T follicular helper cell (primary cell): Measurements from ENCODE around the gene ZNF718.
"Not testable (repeated sequence)": the region's sequence is repeated elsewhere in the genome, so short reads cannot be mapped to it uniquely, and the experiment has no call there.

Experiments used
- DNase-seq: peaks from one replicate; pipeline ENCODE4 v3.0.0-alpha.2; 2020; ENCODE audit warnings: low read depth
- total RNA-seq, 2 experiments: gene quantifications; one replicate each; lab custom pipeline; 2026; lab: John Stamatoyannopoulos, UW

Gene ZNF718
- total RNA-seq: 8.3 to 15.5 reads per million in 2 experiments

DNA sequence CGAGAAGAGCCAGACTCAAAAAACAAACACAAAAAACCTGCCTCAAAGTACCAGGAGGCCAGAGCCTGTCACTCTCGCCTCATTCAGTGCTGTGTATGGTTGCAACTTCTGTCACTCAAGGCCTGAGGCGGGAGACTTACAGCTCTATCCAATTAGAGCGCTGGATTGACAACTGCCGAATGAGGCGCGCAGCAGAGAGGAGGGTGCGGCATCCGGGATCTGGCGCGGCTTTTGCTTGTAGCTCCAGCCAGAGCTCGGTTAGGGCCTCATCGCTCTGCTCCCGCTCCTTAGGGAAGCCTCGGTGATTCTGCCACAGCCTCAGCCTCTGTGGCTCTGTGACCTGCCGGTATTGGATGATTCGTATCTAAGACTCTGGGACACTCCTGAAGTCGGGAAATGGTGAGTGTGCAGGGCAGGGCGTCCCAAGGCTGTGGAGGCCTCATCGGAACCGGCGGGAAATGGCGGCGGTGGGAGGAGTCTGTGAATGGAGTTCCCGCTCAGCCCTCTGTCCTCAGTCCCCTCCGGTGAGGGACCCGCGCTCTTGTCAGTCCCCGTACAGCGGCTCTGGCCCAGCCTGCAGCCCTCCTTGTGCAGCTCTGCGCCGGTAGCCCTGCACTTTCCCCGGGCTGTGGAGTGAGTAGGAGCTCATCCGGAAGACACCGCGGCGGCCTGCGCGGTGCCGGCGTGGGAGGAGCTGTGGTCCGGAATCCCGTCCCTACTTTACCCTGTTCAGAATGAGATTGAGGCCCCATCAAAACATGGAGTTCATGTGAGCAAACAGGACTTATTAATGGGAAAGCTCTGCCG is at the start of gene ZNF718:
Gene ZNF718, plus strand, starts transcription at position 227 of the 807 bp plus-strand sequence. Its CDS starts 170 bp downstream, at position 397.
- DNase-seq: peak; percentile 90

DNA sequence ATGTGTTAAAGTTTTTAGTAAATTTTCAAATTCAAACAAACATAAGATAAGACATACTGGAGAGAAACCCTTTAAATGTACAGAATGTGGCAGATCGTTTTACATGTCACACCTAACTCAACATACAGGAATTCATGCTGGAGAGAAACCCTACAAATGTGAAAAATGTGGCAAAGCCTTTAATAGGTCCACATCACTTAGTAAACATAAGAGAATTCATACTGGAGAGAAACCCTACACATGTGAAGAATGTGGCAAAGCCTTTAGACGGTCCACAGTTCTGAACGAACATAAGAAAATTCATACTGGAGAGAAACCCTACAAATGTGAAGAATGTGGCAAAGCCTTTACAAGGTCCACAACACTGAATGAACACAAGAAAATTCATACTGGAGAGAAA is 38.4 kb upstream of the ZNF718 start:
- no peak for DNase-seq

DNA sequence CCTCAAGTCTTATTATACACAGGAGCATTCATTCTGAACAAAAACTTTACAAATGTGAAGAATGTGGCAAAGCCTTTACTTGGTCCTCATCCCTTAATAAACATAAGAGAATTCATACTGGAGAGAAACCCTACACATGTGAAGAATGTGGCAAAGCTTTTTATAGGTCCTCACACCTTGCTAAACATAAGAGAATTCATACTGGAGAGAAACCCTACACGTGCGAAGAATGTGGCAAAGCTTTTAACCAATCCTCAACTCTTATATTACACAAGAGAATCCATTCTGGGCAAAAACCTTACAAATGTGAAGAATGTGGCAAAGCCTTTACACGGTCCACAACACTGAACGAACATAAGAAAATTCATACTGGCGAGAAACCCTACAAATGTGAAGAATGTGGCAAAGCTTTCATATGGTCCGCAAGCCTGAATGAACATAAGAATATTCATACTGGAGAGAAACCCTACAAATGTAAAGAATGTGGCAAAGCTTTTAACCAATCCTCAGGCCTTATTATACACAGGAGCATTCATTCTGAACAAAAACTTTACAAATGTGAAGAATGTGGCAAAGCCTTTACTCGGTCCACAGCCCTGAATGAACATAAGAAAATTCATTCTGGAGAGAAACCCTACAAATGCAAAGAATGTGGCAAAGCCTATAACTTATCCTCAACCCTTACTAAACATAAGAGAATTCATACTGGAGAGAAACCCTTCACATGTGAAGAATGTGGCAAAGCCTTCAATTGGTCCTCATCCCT is 37.6 kb upstream of the ZNF718 start:
- DNase-seq: not testable (repeated sequence)

DNA sequence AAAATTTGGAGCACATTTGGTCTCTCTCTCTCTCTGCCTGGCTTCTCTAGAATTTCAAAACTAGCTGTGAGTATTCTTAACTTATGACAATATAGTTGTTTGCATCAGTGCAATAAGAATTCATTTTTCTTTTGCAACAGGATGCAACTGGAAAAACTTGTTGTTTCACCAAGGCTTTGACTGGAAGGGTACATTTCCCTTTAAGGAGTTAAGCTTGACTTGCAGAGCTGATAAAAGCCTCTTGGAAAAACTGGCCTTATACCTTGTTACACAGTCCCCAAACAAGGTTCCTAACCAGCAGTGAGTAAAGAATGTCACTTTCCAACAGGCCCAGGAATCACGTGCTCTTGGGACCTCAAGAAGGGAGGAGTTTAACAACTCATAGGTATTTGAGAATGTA is 25.9 kb upstream of the ZNF718 start:
- no peak for DNase-seq

DNA sequence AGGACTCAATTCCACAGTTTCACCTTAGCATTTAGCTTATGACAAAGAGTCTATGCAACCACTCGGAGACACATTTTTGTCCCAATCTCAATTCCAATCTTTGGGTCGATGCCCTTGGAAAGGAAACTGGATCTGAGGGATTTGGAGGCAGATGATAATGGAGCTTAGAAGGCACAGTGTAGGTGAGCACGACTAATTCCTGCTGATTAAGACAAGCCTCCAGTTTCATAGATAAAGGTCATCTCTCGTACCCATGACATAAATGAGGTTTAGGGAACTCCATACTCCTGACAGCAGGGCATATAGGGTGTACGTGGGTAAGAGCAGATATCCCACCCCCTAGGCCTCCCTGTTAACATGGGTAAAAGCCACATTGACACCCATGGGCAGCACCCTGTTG is 24.4 kb upstream of the ZNF718 start:
- DNase-seq: no peak

DNA sequence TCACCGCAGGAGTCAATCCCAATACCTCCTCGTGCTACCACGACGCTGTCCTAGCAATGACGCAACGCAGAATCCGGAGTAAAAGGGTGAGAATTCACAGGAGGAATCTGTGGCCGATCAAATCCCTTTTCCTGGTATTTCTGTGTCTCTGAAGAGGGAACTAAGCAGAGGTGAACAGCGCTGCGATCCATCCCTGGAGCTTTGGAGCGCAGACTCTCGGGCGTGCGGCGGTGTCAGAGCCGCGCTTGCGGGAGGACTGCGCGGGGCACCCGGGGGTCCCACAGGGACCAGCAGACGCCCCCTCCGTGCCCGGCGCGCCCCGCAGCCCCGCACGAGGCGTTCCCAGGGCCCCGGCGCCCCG is 17.2 kb upstream of the ZNF718 start:
- DNase-seq: no peak

DNA sequence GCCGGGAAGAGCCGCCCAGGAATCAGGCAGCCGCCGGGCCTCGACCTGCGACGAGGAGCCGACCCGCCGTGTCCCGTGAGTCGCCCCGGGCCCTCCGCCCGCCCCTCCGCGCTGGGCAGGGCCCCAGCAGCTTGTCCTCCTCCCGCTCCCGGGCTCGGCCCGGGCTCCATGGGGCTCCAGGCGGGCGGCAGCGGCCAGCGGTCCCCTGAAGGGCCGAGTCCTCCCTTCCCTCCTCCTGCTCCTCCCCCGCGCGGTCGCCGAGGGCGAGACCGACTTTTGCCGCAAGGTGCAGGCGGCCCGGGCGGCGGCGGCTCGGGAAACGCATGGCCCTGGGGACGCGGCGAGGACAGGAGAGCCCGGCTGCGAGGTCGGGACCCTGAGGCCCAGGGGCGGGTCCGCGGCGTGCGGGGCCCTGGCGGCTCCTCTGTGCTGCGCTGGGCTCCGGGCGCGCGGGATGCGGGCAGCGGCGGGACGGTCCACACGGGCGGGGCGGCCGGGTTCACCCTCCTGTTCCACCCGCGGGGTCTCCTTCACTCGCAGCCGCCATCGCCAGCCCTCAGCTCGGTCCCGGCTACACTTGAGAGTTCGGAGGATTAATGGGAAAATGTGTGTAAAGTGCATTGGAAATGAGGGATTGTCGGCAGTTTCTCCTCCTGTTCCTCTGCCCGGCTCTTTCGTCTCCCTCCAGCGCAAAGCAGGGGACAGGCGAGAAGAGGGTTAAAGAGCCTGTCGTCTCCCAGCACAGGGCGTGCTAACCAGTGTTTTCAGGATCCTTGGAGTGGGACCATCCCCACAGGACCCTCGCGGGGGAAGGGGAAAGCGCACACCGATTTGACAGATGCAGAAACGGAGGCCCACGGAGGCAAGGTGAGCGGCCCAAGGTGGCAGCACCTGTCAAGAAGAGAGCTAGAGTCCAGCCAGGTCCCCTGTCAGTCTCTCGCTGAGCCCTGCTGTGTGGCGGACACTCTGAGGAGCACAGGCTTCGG is 16.6 kb upstream of the ZNF718 start:
- DNase-seq: no peak

DNA sequence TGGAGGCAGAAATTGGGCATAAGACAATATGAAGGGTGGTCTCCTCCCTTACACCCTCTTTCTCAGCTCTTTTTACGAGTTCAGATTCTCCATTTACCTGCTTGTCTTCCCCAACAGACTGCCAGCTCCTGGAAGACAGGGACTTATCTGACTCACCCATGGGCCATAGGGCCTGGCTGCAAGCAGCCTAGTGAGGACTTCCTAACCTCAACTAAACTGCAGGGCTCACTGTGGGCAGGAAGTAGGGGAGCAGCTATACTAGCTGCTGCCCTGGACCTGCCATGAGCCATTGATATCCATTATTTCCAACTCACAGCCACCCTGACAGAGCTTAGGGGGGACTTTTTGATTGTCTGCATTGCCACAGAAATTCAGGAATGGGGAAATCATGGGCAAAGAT is 11.5 kb upstream of the ZNF718 start:
- no peak for DNase-seq

DNA sequence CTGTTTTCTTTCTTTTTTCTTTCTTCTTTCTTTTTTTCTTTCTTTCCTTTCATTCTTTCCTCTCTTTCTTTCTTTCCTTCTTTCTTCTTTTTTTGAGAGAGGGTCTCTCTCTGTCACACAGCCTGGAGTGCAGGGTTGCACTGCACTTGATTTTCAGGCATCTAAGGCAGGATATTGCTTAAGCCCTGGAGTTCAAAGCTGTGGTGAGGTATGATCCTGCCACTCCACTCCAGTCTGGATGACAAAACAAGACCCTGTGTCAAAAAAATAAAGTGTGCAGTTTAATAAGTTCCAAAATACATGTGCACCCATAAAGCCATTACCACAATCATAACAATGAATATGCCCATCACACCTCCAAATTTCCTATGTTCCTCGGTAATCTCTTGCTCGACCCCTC is 10.6 kb upstream of the ZNF718 start:
- DNase-seq: no peak

GRCh38 chr4:114149-114548 is 10.2 kb upstream of the ZNF718 start:
- no peak for DNase-seq

- DNase-seq: no peak
Observed at GRCh38 chr4:116499-116898, 7.8 kb upstream of the ZNF718 start.

GRCh38 chr4:120616-121015 is 3.7 kb upstream of the ZNF718 start:
- no peak for DNase-seq

DNA sequence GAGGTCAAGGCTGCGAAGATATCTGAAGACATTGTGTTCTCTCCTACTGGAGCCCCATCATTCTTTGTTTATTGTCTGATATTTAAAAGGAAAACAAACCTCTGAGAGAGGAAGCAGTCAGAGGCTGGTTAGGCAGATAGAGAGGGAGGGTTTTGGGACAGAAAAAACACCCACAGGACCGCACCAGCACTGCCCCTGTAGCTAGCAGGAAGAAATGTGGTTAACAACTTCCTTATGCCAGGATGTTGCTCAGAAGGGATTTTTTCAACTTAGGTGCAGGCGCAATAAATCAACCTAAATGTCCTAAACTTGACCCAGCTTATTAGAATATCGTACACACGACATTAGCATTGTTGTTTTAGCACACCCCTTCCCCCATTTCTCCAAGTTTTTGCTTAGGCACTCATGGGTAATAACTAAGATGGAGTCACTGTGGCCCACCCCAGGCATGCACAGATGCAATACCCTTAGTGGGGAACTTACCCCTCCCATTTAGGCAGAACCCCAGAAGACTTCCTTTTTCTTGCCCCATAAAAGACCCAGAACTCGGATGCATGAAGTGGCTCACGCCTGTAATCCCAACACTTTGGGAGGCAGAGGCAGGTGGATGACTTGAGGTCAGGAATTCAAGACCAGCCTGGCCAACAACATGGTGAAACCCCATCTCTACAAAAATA is 2.8 kb upstream of the ZNF718 start:
- no peak for DNase-seq

DNA sequence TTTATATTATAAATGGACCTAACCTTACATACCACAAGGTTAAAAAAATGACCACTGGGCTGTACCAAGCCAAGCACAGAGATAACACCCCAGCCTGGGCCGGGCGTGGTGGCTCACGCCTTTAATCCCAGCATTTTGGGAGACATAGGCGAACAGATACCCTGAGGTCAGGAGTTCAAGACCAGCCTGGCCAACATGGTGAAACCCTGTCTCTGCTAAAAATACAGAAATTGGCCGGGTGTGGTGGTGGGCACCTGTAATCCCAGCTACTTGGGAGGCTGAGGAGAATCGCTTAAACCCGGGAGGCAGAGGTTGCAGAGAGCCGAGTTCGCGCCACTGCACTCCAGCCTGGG is 403 bp upstream of the ZNF718 start:
- not testable (repeated sequence) for DNase-seq

- no peak for DNase-seq
Observed at GRCh38 chr4:125091-125771, 930 bp downstream of the ZNF718 start.

GRCh38 chr4:125833-126232 is 1.5 kb downstream of the ZNF718 start:
- DNase-seq: no peak

- no peak for DNase-seq
Observed at GRCh38 chr4:132483-132882, 8.2 kb downstream of the ZNF718 start.

DNA sequence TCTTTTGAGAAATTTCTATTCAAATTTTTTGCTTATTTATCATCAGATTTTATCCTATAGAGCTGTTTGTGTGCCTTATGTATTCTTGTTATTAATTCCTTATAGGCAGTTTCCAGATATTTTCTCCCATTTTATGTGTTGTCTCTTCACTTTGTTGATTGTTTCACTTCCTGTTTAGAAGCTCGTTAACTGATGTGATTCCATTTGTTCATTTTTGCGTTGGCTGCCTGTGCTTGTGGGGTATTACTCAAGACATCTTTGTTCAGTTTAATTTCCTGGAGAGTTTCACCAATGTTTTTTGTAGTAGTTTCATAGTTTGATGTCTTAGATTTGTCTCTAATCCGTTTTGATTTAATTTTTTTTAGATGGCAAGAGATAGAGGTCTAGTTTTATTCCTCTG is 14.6 kb downstream of the ZNF718 start:
- no peak for DNase-seq

GRCh38 chr4:139691-140090 is 15.4 kb downstream of the ZNF718 start:
- no peak for DNase-seq

- DNase-seq: no peak
Observed at GRCh38 chr4:146621-147020, 22.3 kb downstream of the ZNF718 start.

- no peak for DNase-seq
Observed at GRCh38 chr4:147233-147632, 22.9 kb downstream of the ZNF718 start.
